ENCODE measurements around the gene TTC17.
"Not testable (repeated sequence)": the region's sequence is repeated elsewhere in the genome, so short reads cannot be mapped to it uniquely, and the experiment has no call there.

The TTC17 gene

GRCh38 chr11:43381802-43382201, 23.1 kb downstream of the TTC17 start:
- DNase-seq, result no peak

- no peak for DNase-seq
Measured at GRCh38 chr11:43382614-43383013, 23.9 kb downstream of the TTC17 start.

- no peak for DNase-seq
Measured at GRCh38 chr11:43384393-43384792, 25.7 kb downstream of the TTC17 start.

GRCh38 chr11:43392713-43393112, 34.0 kb downstream of the TTC17 start:
- no peak for DNase-seq

GRCh38 chr11:43393765-43394355, 35.1 kb downstream of the TTC17 start:
- no peak for DNase-seq

- no peak for DNase-seq
Measured at GRCh38 chr11:43396617-43397016, 37.9 kb downstream of the TTC17 start.

- DNase-seq, result no peak
Measured at GRCh38 chr11:43397251-43397650, 38.5 kb downstream of the TTC17 start.

GRCh38 chr11:43399983-43400630, 41.4 kb downstream of the TTC17 start:
- no peak for DNase-seq

GRCh38 chr11:43401252-43401651, 42.5 kb downstream of the TTC17 start:
- no peak for DNase-seq

GRCh38 chr11:43401811-43402210, 43.1 kb downstream of the TTC17 start:
- DNase-seq, result not testable (repeated sequence)

- no peak for DNase-seq
Measured at GRCh38 chr11:43403357-43404231, 44.9 kb downstream of the TTC17 start.

GRCh38 chr11:43404406-43404805, 45.7 kb downstream of the TTC17 start:
- no peak for DNase-seq

- DNase-seq, result no peak
Measured at GRCh38 chr11:43404836-43405479, 46.2 kb downstream of the TTC17 start.

GRCh38 chr11:43408277-43408676, 49.6 kb downstream of the TTC17 start:
- no peak for DNase-seq

GRCh38 chr11:43410394-43410793, 51.7 kb downstream of the TTC17 start:
- no peak for DNase-seq

- no peak for DNase-seq
Measured at GRCh38 chr11:43418197-43418596, 59.5 kb downstream of the TTC17 start.

GRCh38 chr11:43419460-43419859, 60.7 kb downstream of the TTC17 start:
- DNase-seq, result peak in 5 of 56 donors; percentile 2 to 21 (median 10)

GRCh38 chr11:43427971-43428370, 69.3 kb downstream of the TTC17 start:
- no peak for DNase-seq

- not testable (repeated sequence) for DNase-seq
Measured at GRCh38 chr11:43430916-43431315, 72.2 kb downstream of the TTC17 start.

- DNase-seq, result no peak
Measured at GRCh38 chr11:43434893-43435292, 76.2 kb downstream of the TTC17 start.

- DNase-seq, result no peak
Measured at GRCh38 chr11:43440486-43440885, 81.8 kb downstream of the TTC17 start.

GRCh38 chr11:43443811-43444210, 85.1 kb downstream of the TTC17 start:
- no peak for DNase-seq
